Measurements from ENCODE around the gene STXBP6.

The STXBP6 gene

DNA sequence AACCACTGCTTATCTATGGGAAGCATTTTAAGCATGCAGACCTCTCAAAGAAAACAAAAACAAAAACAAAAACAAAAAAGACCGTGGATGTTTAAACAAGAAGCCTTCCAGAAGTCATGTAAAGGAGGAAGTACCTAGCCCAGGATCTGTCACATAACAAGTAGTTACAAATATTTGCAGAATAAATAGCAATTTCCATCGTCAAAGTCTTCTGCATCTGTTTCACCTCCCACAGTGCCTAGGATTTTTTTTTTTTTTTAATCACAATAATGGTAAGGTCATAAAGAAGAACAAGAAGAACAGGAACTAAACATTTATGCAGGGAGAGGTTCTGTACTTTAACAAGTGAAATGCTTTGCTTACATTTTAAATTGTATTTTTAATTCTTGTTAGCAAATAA is 2.4 kb upstream of the STXBP6 start:
- TF ChIP-seq FOXP2 (optimal IDR thresholded peaks at IDR 0.05; ENCODE audit: borderline replicate concordance, extremely low read depth, extremely low read length, insufficient read depth) (no peak), SIN3A (IDR thresholded peaks at IDR 0.05; ENCODE audit: borderline replicate concordance, insufficient read depth, low read length) (no peak), POLR2AphosphoS5 (IDR thresholded peaks at IDR 0.05; ENCODE audit: low read depth, low read length) (no peak), TAF1 (IDR thresholded peaks at IDR 0.05; ENCODE audit: borderline replicate concordance, insufficient read depth, low read length) (no peak)
- TF ChIP-seq, protein P1, sequence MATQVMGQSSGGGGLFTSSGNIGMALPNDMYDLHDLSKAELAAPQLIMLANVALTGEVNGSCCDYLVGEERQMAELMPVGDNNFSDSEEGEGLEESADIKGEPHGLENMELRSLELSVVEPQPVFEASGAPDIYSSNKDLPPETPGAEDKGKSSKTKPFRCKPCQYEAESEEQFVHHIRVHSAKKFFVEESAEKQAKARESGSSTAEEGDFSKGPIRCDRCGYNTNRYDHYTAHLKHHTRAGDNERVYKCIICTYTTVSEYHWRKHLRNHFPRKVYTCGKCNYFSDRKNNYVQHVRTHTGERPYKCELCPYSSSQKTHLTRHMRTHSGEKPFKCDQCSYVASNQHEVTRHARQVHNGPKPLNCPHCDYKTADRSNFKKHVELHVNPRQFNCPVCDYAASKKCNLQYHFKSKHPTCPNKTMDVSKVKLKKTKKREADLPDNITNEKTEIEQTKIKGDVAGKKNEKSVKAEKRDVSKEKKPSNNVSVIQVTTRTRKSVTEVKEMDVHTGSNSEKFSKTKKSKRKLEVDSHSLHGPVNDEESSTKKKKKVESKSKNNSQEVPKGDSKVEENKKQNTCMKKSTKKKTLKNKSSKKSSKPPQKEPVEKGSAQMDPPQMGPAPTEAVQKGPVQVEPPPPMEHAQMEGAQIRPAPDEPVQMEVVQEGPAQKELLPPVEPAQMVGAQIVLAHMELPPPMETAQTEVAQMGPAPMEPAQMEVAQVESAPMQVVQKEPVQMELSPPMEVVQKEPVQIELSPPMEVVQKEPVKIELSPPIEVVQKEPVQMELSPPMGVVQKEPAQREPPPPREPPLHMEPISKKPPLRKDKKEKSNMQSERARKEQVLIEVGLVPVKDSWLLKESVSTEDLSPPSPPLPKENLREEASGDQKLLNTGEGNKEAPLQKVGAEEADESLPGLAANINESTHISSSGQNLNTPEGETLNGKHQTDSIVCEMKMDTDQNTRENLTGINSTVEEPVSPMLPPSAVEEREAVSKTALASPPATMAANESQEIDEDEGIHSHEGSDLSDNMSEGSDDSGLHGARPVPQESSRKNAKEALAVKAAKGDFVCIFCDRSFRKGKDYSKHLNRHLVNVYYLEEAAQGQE (IDR thresholded peaks at IDR 0.05; ENCODE audit: insufficient read depth in 1 of 2, low read depth in 2 of 2, low read length in 2 of 2) = no peak

DNA sequence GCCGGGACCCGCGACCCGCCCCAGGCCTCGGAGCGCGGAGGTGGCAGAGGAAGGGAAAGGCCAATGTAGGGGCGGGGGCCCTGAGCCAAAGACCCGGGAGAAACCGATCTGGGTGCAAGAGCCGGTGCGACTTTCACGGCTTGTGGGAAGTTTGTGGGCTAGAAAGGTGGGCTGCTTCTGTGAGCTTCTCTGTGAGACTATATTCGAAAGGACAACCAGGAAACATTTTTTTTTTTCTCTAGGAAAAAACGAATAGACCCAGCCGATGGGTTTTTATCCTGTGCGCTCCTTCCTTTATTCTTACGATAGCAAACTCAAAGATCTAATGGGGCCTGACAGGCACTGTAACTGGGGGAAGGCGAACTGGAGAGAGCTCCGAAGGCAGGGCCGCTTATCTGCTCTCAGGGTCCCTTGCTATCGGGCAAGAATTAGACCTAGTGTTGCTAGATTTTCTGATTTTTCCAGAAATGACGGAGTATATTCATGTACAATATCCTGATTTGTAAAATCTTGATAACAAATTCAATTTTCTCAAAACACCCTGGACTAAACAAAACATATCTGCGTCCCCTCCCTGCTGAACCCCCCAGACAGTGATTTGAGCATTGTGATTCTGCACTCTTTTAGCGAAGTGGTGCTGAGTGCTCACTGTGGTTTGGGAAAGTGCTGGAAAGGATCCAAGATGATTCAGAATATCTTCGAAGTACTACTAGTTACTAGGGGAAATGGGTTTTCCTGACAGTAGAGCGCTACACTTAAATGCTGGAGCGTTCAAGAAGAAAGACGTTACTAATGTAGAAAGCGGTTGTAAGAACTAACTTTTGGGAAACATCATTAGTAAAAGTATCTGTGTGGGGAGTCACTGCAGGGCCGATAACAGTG is 563 bp upstream of the STXBP6 start:
- TF ChIP-seq, protein P1 (IDR thresholded peaks at IDR 0.05; ENCODE audit: insufficient read depth in 1 of 2, low read depth in 2 of 2, low read length in 2 of 2) = no peak
- TF ChIP-seq SIN3A (IDR thresholded peaks at IDR 0.05; ENCODE audit: borderline replicate concordance, insufficient read depth, low read length) = no peak
- TF ChIP-seq POLR2AphosphoS5 (IDR thresholded peaks at IDR 0.05; ENCODE audit: low read depth, low read length) = no peak
- no peak for TF ChIP-seq FOXP2 (optimal IDR thresholded peaks at IDR 0.05; ENCODE audit: borderline replicate concordance, extremely low read depth, extremely low read length, insufficient read depth)
- no peak for TF ChIP-seq TAF1 (IDR thresholded peaks at IDR 0.05; ENCODE audit: borderline replicate concordance, insufficient read depth, low read length)

DNA sequence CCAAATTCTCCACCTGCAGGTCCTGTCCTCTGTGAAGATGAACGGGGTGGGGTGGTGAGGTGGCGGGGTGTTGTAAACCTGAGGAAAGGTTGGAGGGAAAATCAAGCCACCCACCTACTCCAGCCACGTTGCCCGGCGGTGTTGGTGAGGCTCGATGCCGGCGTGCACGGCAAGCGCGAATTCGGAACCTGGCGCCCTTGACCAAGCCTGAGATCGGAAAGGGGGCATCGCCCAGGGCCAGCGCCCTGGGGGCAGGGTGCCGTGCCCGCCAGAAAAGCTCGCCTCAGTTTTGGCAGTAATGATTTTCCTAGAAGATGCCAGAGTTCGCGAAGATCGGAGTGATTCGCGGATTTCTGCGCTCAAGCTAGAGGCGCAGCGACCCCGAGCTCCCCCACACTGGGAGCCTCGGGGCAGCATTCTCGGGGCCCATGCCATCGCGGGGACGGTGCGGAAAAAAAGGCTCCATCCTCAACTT is 817 bp downstream of the STXBP6 start:
- no peak for TF ChIP-seq TAF1 (IDR thresholded peaks at IDR 0.05; ENCODE audit: borderline replicate concordance, insufficient read depth, low read length)
- TF ChIP-seq, protein P1 (IDR thresholded peaks at IDR 0.05; ENCODE audit: insufficient read depth in 1 of 2, low read depth in 2 of 2, low read length in 2 of 2) = no peak
- TF ChIP-seq FOXP2 (optimal IDR thresholded peaks at IDR 0.05; ENCODE audit: borderline replicate concordance, extremely low read depth, extremely low read length, insufficient read depth) = no peak
- TF ChIP-seq POLR2AphosphoS5 (IDR thresholded peaks at IDR 0.05; ENCODE audit: low read depth, low read length) = no peak
- no peak for TF ChIP-seq SIN3A (IDR thresholded peaks at IDR 0.05; ENCODE audit: borderline replicate concordance, insufficient read depth, low read length)

DNA sequence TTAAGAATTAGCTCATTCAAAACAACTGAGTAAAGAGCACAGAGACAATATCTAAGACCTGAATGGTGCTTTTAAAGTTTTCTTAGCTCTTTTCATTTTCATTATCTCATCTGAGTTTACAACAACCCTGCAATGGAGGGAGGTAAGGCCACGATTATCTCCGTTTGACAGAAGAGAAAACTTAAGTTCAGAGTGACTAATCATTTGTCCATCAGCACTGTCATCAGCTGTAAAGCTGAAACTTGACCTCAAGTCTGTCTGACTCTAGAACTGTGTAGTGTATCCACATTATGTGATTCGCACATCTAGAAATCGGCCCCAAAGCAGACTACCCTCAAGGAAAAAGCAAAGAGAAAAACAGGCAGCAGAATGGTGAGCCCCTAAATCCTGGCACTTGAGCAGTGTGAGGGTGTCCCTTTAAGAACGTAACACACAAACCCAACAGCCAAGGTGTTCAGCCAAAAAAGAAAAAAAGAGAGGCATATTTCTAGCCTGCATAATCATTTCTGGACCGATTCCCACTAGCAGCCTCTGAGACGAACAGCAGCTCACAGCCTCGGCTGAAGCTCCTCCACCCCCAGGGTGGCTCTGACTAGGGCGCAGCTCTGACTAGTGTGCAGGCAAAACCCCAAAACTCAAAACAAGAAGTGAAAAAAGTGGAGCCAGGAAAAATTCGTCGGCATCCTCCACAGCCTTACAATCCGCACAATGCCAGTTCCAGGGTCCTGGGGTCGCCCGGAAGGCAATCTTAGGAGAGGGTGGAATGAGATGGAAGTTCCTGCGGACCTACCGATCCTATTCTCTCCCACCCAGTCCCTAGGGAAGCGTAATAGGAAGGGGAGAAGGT is 1.6 kb downstream of the STXBP6 start:
- TF ChIP-seq SIN3A (IDR thresholded peaks at IDR 0.05; ENCODE audit: borderline replicate concordance, insufficient read depth, low read length) (no peak), POLR2AphosphoS5 (IDR thresholded peaks at IDR 0.05; ENCODE audit: low read depth, low read length) (no peak), FOXP2 (optimal IDR thresholded peaks at IDR 0.05; ENCODE audit: borderline replicate concordance, extremely low read depth, extremely low read length, insufficient read depth) (no peak), TAF1 (IDR thresholded peaks at IDR 0.05; ENCODE audit: borderline replicate concordance, insufficient read depth, low read length) (no peak)
- TF ChIP-seq, protein P1 (IDR thresholded peaks at IDR 0.05; ENCODE audit: insufficient read depth in 1 of 2, low read depth in 2 of 2, low read length in 2 of 2) = no peak
